CD4-positive, alpha-beta T cell (primary cell): ENCODE data around the gene TXLNA. TPM values are rescaled to one million over a fixed set of nuclear protein-coding genes. Genes with fewer than 3 reads are reported as not detected.
A peak's percentile ranks its signal among the peaks of the same experiment; 100 is the strongest.

Experiments used
- ATAC-seq: fragments of 200-7000 bp; cut with Tn5 transposase; one replicate; pipeline ENCODE4 v1.10.0; 2022; ENCODE audit warnings: mild to moderate bottlenecking; ENCODE audit not compliant: poor library complexity
- CTCF ChIA-PET: fragments of 350-600 bp; sonication (Branson Sonifier 250); formaldehyde crosslinking; loops from one replicate; lab custom pipeline; 2021; ENCODE audit warnings: antibody characterized with exemption, inconsistent platforms; lab: Charles Lee
- POLR2A ChIA-PET: fragments of 350-600 bp; sonication (Branson Sonifier 250); formaldehyde crosslinking; loops from one replicate; lab custom pipeline; 2021; ENCODE audit warnings: antibody characterized with exemption, inconsistent platforms; lab: Charles Lee
- DNase-seq, 14 experiments: peaks; one replicate each; pipeline ENCODE4 v3.0.0-alpha.2; 2013 to 2020; ENCODE audit warnings: mixed read lengths in 2 of 14
- H3K27ac ChIP-seq, 2 donors: one replicate each; pipeline versions ENCODE4 v1.5.1 to v1.7.0; 2013; ENCODE audit warnings: low read length in 2 of 2, low read depth in 1 of 2, mild to moderate bottlenecking in 1 of 2
- H3K27me3 ChIP-seq, 2 experiments: 1 replicate in 1 of 2; 2 replicates in 1 of 2; pipeline versions ENCODE4 v1.6.1 to v1.7.0; 2013; ENCODE audit warnings: low read length in 2 of 2, control low read depth in 1 of 2, mild to moderate bottlenecking in 1 of 2, moderate library complexity in 1 of 2; ENCODE audit not compliant: insufficient read depth in 2 of 2, control insufficient read depth in 1 of 2
- H3K36me3 ChIP-seq: one replicate; pipeline ENCODE4 v1.6.1; 2013; ENCODE audit warnings: low read length, control low read depth; ENCODE audit not compliant: insufficient read depth
- H3K4me1 ChIP-seq: one replicate; pipeline ENCODE4 v1.6.1; 2013; ENCODE audit warnings: low read length, control low read depth; ENCODE audit not compliant: insufficient read depth
- H3K4me3 ChIP-seq: one replicate; pipeline ENCODE4 v1.5.1; 2013; ENCODE audit warnings: mild to moderate bottlenecking, low read length, moderate library complexity
- H3K9me3 ChIP-seq, 2 experiments: 1 replicate in 1 of 2; 2 replicates in 1 of 2; pipeline versions ENCODE4 v1.6.1 to v1.7.0; 2013; ENCODE audit warnings: low read length in 2 of 2, mild to moderate bottlenecking in 2 of 2, control low read depth in 1 of 2, moderate library complexity in 1 of 2; ENCODE audit not compliant: control insufficient read depth in 1 of 2, insufficient read depth in 1 of 2
- H3K27ac Mint-ChIP-seq: one replicate; pipeline ENCODE4 v1.8.0; 2020; ENCODE audit warnings: mixed read lengths
- H3K27me3 Mint-ChIP-seq: one replicate; pipeline ENCODE4 v1.8.0; 2021; ENCODE audit warnings: mixed read lengths
- H3K36me3 Mint-ChIP-seq: one replicate; pipeline ENCODE4 v1.8.0; 2021; ENCODE audit warnings: low read depth, mixed read lengths
- H3K4me1 Mint-ChIP-seq: one replicate; pipeline ENCODE4 v1.8.0; 2021; ENCODE audit warnings: low read depth, mixed read lengths
- H3K4me3 Mint-ChIP-seq: one replicate; pipeline ENCODE4 v1.8.0; 2020; ENCODE audit warnings: mild to moderate bottlenecking, mixed read lengths
- H3K9me3 Mint-ChIP-seq: one replicate; pipeline ENCODE4 v1.8.0; 2020; ENCODE audit warnings: mixed read lengths
- CTCF ChIP-seq: fragments of 200-600 bp; IDR thresholded peaks from one replicate; pipeline ENCODE4 v1.8.0; 2022; ENCODE audit warnings: antibody characterized with exemption, mild to moderate bottlenecking
- intact Hi-C, 2 experiments: fragments of 100-400 bp; cut with DNase I in 1 of 2; cut with micrococcal nuclease in 1 of 2; formaldehyde crosslinking; loops; one replicate each; pipeline versions ENCODE4 v1.15.1 to v1.9.0; 2023 to 2025; cut with DNase I, micrococcal nuclease
- total RNA-seq, 174 experiments: library from RNA in 2 of 174; stranded (reverse) in 2 of 174; gene quantifications; one replicate each; pipeline ENCODE4 v1.2.3 and lab custom pipeline; 2021 to 2026

TXLNA gene
- total RNA-seq, 2 experiments from 2014 or later = 6.3 to 6.4 TPM

- ChIA-PET POLR2A (no interaction called here), CTCF (no interaction called here)
- Histone ChIP-seq H3K4me3 (no peak overlapping the region), H3K4me1 (peaks cover 22% of the 10 kb centered on the region), H3K27me3 (no peaks in the 10 kb centered on the region), H3K27ac (no peak overlapping the region), H3K9me3 (no peaks in the 10 kb centered on the region), H3K36me3 (peaks cover 71% of the 10 kb centered on the region)
- DNase-seq (no peak), ATAC-seq (no peak)
- H3K27me3 Mint-ChIP-seq = no peaks in the 10 kb centered on the region
- intact Hi-C loops = no loop called here
- no peaks in the 10 kb centered on the region for H3K9me3 Mint-ChIP-seq
- H3K27ac Mint-ChIP-seq = no peak overlapping the region
- H3K4me3 Mint-ChIP-seq = no peak overlapping the region
- no peak for TF ChIP-seq CTCF
- H3K4me1 Mint-ChIP-seq = peaks cover 34% of the 10 kb centered on the region
- peaks cover 83% of the 10 kb centered on the region for H3K36me3 Mint-ChIP-seq
Measured at GRCh38 chr1:32186491-32186890, 7.0 kb downstream of the TXLNA start.

GRCh38 chr1:32187850-32188249 is 8.4 kb downstream of the TXLNA start:
- ChIA-PET CTCF (no interaction called here), POLR2A (interaction anchor here (0.6 kb wide), 1 partner anchor 10 kb away, joined by 3 read pairs; no protein-coding TSS in a partner anchor)
- Histone ChIP-seq H3K27me3 (no peaks in the 10 kb centered on the region), H3K36me3 (peaks cover 85% of the 10 kb centered on the region), H3K4me3 (no peak overlapping the region), H3K27ac (no peak overlapping the region), H3K9me3 (no peaks in the 10 kb centered on the region), H3K4me1 (peaks cover 13% of the 10 kb centered on the region)
- Mint-ChIP-seq H3K27ac (no peak overlapping the region), H3K27me3 (no peaks in the 10 kb centered on the region), H3K9me3 (no peaks in the 10 kb centered on the region), H3K4me1 (peaks cover 23% of the 10 kb centered on the region), H3K36me3 (peaks cover 85% of the 10 kb centered on the region), H3K4me3 (no peak overlapping the region)
- DNase-seq (no peak), ATAC-seq (no peak)
- intact Hi-C loops = no loop called here
- TF ChIP-seq CTCF = no peak

GRCh38 chr1:32192220-32192948 is 12.9 kb downstream of the TXLNA start:
- no peaks in the 10 kb centered on the region for H3K9me3 Mint-ChIP-seq
- ChIA-PET POLR2A (interaction anchor here (0.6 to 1.1 kb wide), 5 partner anchors 10 to 203 kb away, joined by 3 read pairs; no protein-coding TSS in a partner anchor), CTCF (no interaction called here)
- ATAC-seq (no peak), DNase-seq (peak in 1 of 14 experiments; percentile 8)
- intact Hi-C loops = no loop called here
- no peak overlapping the region for H3K27ac ChIP-seq
- TF ChIP-seq CTCF = no peak
- no peak overlapping the region for H3K27ac Mint-ChIP-seq
- H3K27me3 ChIP-seq = no peaks in the 10 kb centered on the region
- H3K4me1 ChIP-seq = peaks cover 30% of the 10 kb centered on the region
- peaks cover 96% of the 10 kb centered on the region for H3K36me3 ChIP-seq
- H3K4me3 Mint-ChIP-seq = no peak overlapping the region
- H3K4me3 ChIP-seq = no peak overlapping the region
- no peaks in the 10 kb centered on the region for H3K27me3 Mint-ChIP-seq
- H3K4me1 Mint-ChIP-seq = peaks cover 31% of the 10 kb centered on the region
- H3K36me3 Mint-ChIP-seq = peaks cover 94% of the 10 kb centered on the region
- H3K9me3 ChIP-seq = no peaks in the 10 kb centered on the region
